ENCODE measurements around the gene TUBAL3. TPM values are rescaled to one million over a fixed set of nuclear protein-coding genes. Genes with fewer than 3 reads are reported as not detected.

The TUBAL3 gene
- total RNA-seq, 1 donor from 2014 or later = not detected

DNA sequence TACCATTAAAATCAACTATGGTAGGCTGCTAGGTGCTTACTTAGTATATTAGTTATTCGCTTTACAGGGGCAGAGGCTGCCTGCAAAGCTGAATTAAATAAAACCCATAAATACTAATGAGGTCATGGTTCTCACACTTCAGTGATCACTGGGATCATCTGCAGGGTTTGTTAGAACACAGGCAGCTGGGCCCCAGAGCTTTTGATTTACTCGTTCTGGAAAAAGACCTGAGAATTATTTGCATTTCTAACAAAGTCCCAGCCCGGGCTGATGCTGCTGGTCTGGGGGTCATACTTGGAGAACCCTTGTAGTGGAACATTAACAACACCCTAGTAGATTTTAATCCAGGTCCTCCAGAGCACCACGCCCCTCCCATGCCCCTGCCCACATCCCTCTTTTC is 31.3 kb downstream of the TUBAL3 start:
- H3K36me3 Mint-ChIP-seq (ENCODE audit: low read depth, unreplicated experiment) = no peaks in the 10 kb centered on the region
- no peak for DNase-seq (ENCODE audit: low read depth)
- no peak overlapping the region for H3K4me2 ChIP-seq (ENCODE audit: low read length)
- no peak overlapping the region for H3K9ac ChIP-seq (ENCODE audit: low read length)
- H3K36me3 ChIP-seq (ENCODE audit: insufficient read depth, low read length) = no peaks in the 10 kb centered on the region
- peaks cover 7% of the 10 kb centered on the region for H3K9me3 Mint-ChIP-seq (ENCODE audit: unreplicated experiment)
- no peaks in the 10 kb centered on the region for H4K20me1 ChIP-seq (ENCODE audit: insufficient read depth, low read length)
- H3K4me3 Mint-ChIP-seq (ENCODE audit: unreplicated experiment) = no peak overlapping the region
- H3K27ac ChIP-seq (ENCODE audit: low read depth, low read length) = no peak overlapping the region
- TF ChIP-seq, protein P1, sequence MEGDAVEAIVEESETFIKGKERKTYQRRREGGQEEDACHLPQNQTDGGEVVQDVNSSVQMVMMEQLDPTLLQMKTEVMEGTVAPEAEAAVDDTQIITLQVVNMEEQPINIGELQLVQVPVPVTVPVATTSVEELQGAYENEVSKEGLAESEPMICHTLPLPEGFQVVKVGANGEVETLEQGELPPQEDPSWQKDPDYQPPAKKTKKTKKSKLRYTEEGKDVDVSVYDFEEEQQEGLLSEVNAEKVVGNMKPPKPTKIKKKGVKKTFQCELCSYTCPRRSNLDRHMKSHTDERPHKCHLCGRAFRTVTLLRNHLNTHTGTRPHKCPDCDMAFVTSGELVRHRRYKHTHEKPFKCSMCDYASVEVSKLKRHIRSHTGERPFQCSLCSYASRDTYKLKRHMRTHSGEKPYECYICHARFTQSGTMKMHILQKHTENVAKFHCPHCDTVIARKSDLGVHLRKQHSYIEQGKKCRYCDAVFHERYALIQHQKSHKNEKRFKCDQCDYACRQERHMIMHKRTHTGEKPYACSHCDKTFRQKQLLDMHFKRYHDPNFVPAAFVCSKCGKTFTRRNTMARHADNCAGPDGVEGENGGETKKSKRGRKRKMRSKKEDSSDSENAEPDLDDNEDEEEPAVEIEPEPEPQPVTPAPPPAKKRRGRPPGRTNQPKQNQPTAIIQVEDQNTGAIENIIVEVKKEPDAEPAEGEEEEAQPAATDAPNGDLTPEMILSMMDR (IDR thresholded peaks at IDR 0.05; ENCODE audit: insufficient read depth, low read depth, low read length) = no peak
- TF ChIP-seq EZH2 (IDR thresholded peaks at IDR 0.05; ENCODE audit: insufficient read depth, low read length) = no peak
- no peak for FAIRE-seq
- no peaks in the 10 kb centered on the region for H3K79me2 ChIP-seq (ENCODE audit: insufficient read depth, low read length)
- H3K4me1 ChIP-seq (ENCODE audit: insufficient read depth, low read length) = no peaks in the 10 kb centered on the region
- H3K9me3 ChIP-seq (ENCODE audit: insufficient read depth, low read depth, low read length) = peaks cover 7% of the 10 kb centered on the region
- no peak overlapping the region for H3K4me3 ChIP-seq (ENCODE audit: insufficient read depth, low read depth, low read length)
- peaks cover 16% of the 10 kb centered on the region for H3K27me3 Mint-ChIP-seq (ENCODE audit: low read depth, unreplicated experiment)
- no peaks in the 10 kb centered on the region for H3K4me1 Mint-ChIP-seq (ENCODE audit: low read depth, unreplicated experiment)
- H2AFZ ChIP-seq (ENCODE audit: low read depth, low read length) = no peak overlapping the region
- H3K27me3 ChIP-seq (ENCODE audit: insufficient read depth, low read length) = no peaks in the 10 kb centered on the region
- no peak overlapping the region for H3K27ac Mint-ChIP-seq (ENCODE audit: unreplicated experiment)

DNA sequence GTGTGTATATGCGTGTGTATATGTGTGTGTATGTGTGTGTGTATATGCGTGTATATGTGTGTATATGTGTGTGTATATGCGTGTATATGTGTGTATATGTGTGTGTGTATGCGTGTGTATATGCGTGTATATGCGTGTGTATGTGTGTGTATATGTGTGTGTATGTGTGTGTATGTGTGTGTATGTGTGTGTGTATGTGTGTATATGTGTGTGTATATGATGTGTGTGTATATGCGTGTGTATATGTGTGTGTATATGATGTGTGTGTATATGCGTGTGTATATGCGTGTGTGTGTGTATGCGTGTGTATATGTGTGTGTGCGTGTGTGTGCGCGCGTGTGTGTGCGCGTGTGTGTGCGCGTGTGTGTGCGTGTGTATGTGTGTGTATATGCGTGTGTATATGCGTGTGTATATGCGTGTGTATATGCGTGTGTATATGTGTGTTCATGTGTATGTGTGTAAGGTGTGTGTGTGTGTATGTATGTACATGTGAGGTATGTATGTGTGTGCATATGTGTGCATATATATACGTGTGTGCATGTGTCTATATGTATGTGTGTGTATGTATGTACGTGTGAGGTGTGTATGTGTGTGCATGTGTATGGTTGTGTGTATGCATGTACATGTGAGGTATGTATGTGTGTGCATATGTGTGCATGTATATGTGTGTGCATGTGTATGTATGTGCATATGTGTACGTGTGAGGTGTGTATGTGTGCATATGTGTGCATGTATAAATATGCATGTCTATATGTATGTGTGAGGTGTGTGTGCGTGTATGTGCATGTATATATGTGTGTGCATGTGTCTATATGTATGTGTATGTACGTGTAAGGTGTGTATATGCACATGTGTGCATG is 33.9 kb downstream of the TUBAL3 start:
- Histone ChIP-seq H3K9me3 (ENCODE audit: insufficient read depth, low read depth, low read length) (peaks cover 7% of the 10 kb centered on the region), H3K27ac (ENCODE audit: low read depth, low read length) (no peak overlapping the region), H4K20me1 (ENCODE audit: insufficient read depth, low read length) (no peaks in the 10 kb centered on the region), H3K4me2 (ENCODE audit: low read length) (no peak overlapping the region), H3K4me1 (ENCODE audit: insufficient read depth, low read length) (no peaks in the 10 kb centered on the region), H3K27me3 (ENCODE audit: insufficient read depth, low read length) (peaks cover 2% of the 10 kb centered on the region), H2AFZ (ENCODE audit: low read depth, low read length) (no peak overlapping the region), H3K79me2 (ENCODE audit: insufficient read depth, low read length) (no peaks in the 10 kb centered on the region), H3K4me3 (ENCODE audit: insufficient read depth, low read depth, low read length) (no peak overlapping the region), H3K9ac (ENCODE audit: low read length) (no peak overlapping the region), H3K36me3 (ENCODE audit: insufficient read depth, low read length) (no peaks in the 10 kb centered on the region)
- no peaks in the 10 kb centered on the region for H3K36me3 Mint-ChIP-seq (ENCODE audit: low read depth, unreplicated experiment)
- H3K9me3 Mint-ChIP-seq (ENCODE audit: unreplicated experiment) = peaks cover 7% of the 10 kb centered on the region
- H3K4me3 Mint-ChIP-seq (ENCODE audit: unreplicated experiment) = no peak overlapping the region
- DNase-seq (ENCODE audit: low read depth) = no peak
- no peaks in the 10 kb centered on the region for H3K4me1 Mint-ChIP-seq (ENCODE audit: low read depth, unreplicated experiment)
- FAIRE-seq = no peak
- peaks cover 20% of the 10 kb centered on the region for H3K27me3 Mint-ChIP-seq (ENCODE audit: low read depth, unreplicated experiment)
- TF ChIP-seq, protein P1 (IDR thresholded peaks at IDR 0.05; ENCODE audit: insufficient read depth, low read depth, low read length) = no peak
- no peak for TF ChIP-seq EZH2 (IDR thresholded peaks at IDR 0.05; ENCODE audit: insufficient read depth, low read length)
- H3K27ac Mint-ChIP-seq (ENCODE audit: unreplicated experiment) = no peak overlapping the region

All from astrocyte (in vitro differentiated cells and primary cell).